ENCODE measurements around the gene AMPD3. TPM values are rescaled to one million over a fixed set of nuclear protein-coding genes. Genes with fewer than 3 reads are reported as not detected.

The AMPD3 gene
- total RNA-seq, 1 experiment from 2014 or later: 5.9 TPM

DNA sequence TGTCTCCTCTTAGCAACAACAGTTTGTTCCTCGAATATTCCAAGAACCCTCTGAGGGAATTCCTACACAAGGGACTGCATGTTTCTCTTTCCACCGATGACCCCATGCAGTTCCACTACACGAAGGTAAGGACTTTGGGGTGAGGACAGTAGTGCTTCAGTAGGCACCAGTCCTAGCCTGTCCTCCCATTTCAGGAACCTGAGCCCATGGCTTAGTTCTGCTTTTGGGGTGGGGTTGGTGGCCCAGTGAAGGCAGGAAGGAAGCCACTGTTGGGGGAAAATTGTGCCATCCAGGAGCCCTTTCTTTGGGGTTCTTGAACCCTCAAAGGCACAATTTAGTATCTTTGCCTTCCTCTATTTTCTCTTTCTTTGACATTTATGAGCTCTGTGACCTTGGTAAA, 47.7 kb downstream of the AMPD3 start:
- Histone ChIP-seq H2BK12ac (ENCODE audit: insufficient read length, low read depth, low read length) (no peak overlapping the region), H2BK5ac (ENCODE audit: insufficient read length, low read length) (no peak overlapping the region), H3K56ac (ENCODE audit: insufficient read length, low read depth, low read length) (no peak overlapping the region), H3K23me2 (ENCODE audit: insufficient read length, low read depth, low read length, poor library complexity, severe bottlenecking) (no peaks in the 10 kb centered on the region), H3K9ac (ENCODE audit: extremely low read depth, insufficient read length, low read length) (no peak overlapping the region), H3K4ac (ENCODE audit: low read depth, low read length) (no peak overlapping the region), H4K91ac (ENCODE audit: insufficient read length, low read depth, low read length) (no peak overlapping the region), H2BK20ac (ENCODE audit: low read depth, low read length, poor library complexity, severe bottlenecking) (no peak overlapping the region), H3K9me3 (ENCODE audit: control insufficient read depth, low read depth, low read length) (no peaks in the 10 kb centered on the region), H3K27ac (ENCODE audit: insufficient read length, low read depth, low read length) (no peak overlapping the region), H3T11ph (ENCODE audit: low read length) (no peak overlapping the region), H3K14ac (ENCODE audit: insufficient read depth, low read length) (no peak overlapping the region), H3K27me3 (ENCODE audit: insufficient read depth, low read length) (no peaks in the 10 kb centered on the region), H2BK120ac (ENCODE audit: low read depth, low read length, poor library complexity, severe bottlenecking) (no peak overlapping the region), H2AFZ (ENCODE audit: low read length) (no peak overlapping the region), H2AK5ac (ENCODE audit: insufficient read length, low read length) (no peak overlapping the region), H4K20me1 (ENCODE audit: control insufficient read depth, insufficient read depth, insufficient read length) (no peaks in the 10 kb centered on the region), H3K23ac (ENCODE audit: insufficient read length, low read depth, low read length) (no peak overlapping the region), H2BK15ac (ENCODE audit: low read depth, low read length) (no peak overlapping the region), H3K79me2 (ENCODE audit: insufficient read depth, low read length) (no peaks in the 10 kb centered on the region), H4K5ac (ENCODE audit: insufficient read length, low read depth, low read length) (no peak overlapping the region), H4K8ac (replicated peaks; ENCODE audit: insufficient read length, low read depth, low read length) (no peak overlapping the region), H3K4me1 (ENCODE audit: insufficient read depth, low read length) (0 out of 2 replicates have a peak, but pooled peaks cover 2% of the 10 kb centered on the region), H3K4me2 (ENCODE audit: insufficient read depth, insufficient read length, low read length) (no peak overlapping the region), H3K18ac (ENCODE audit: insufficient read length, low read depth, low read length) (no peak overlapping the region), H3K79me1 (ENCODE audit: insufficient read depth, low read depth, low read length, poor library complexity, severe bottlenecking) (no peaks in the 10 kb centered on the region)
- Mint-ChIP-seq H3K36me3 (ENCODE audit: insufficient read depth in 1 of 3, low read depth in 3 of 3) (peaks cover 5 to 8% (median 6%) of the 10 kb centered on the region in 3 experiments; a peak in 5 of 7 replicates), H3K9me3 (no peaks in the 10 kb centered on the region), H3K4me3 (no peak overlapping the region), H3K27ac (no peak overlapping the region; a peak in 1 of 7 replicates), H3K4me1 (peaks cover 8 to 19% of the 10 kb centered on the region in 2 experiments), H3K27me3 (ENCODE audit: low read depth) (no peaks in the 10 kb centered on the region)
- no peak for TF ChIP-seq CTCF (conservative IDR thresholded peaks at IDR 0.05)
- no CpG with 5 or more reads among the region's 3 CpGs for WGBS (ENCODE audit: extremely low coverage, insufficient read length, low lambda C conversion rate)
- no peak for DNase-seq
